ENCODE results near the gene JAG2. TPM values are rescaled to one million over a fixed set of nuclear protein-coding genes. Genes with fewer than 3 reads are reported as not detected.

The JAG2 gene
- polyA plus RNA-seq, 2 donors: 18.7 to 32.4 TPM

- Histone ChIP-seq H3K9me3 (ENCODE audit: control insufficient read depth in 2 of 2, insufficient read depth in 1 of 2, low read depth in 1 of 2, low read length in 1 of 2) (no peaks in the 10 kb centered on the region), H3K36me3 (ENCODE audit: control insufficient read depth in 2 of 2, insufficient read depth in 2 of 2, low read length in 1 of 2) (no peaks in the 10 kb centered on the region), H3K4me3 (ENCODE audit: low read depth in 1 of 2, low read length in 2 of 2) (no peak overlapping the region), H3K4me1 (ENCODE audit: control insufficient read depth in 2 of 2, insufficient read depth in 2 of 2, low read length in 1 of 2) (peaks cover 3 to 22% of the 10 kb centered on the region in 2 donors), H3K27me3 (ENCODE audit: control insufficient read depth in 1 of 2, insufficient read depth in 2 of 2, low read length in 2 of 2) (no peaks in the 10 kb centered on the region), H3K27ac (ENCODE audit: low read depth in 2 of 2, low read length in 1 of 2) (no peak overlapping the region)
- WGBS, 2 donors: 69% methylated on average over 8 to 10 of the region's 10 CpGs
Observed at GRCh38 chr14:105161964-105162668, 6.5 kb downstream of the JAG2 start.

- H3K9me3 ChIP-seq (ENCODE audit: control insufficient read depth in 2 of 2, insufficient read depth in 1 of 2, low read depth in 1 of 2, low read length in 1 of 2): no peaks in the 10 kb centered on the region
- no peak overlapping the region for H3K27ac ChIP-seq (ENCODE audit: low read depth in 2 of 2, low read length in 1 of 2)
- no peak overlapping the region for H3K4me3 ChIP-seq (ENCODE audit: low read depth in 1 of 2, low read length in 2 of 2)
- no peaks in the 10 kb centered on the region for H3K27me3 ChIP-seq (ENCODE audit: control insufficient read depth in 1 of 2, insufficient read depth in 2 of 2, low read length in 2 of 2)
- 43 to 52% methylated on average over 15 of the region's 15 CpGs for WGBS, 2 donors
- no peaks in the 10 kb centered on the region for H3K36me3 ChIP-seq (ENCODE audit: control insufficient read depth in 2 of 2, insufficient read depth in 2 of 2, low read length in 1 of 2)
- H3K4me1 ChIP-seq (ENCODE audit: control insufficient read depth in 2 of 2, insufficient read depth in 2 of 2, low read length in 1 of 2): peaks cover 0 to 15% of the 10 kb centered on the region in 2 donors
Observed at GRCh38 chr14:105161309-105161708, 7.3 kb downstream of the JAG2 start.

GRCh38 chr14:105160776-105161175 is 7.8 kb downstream of the JAG2 start:
- H3K27me3 ChIP-seq (ENCODE audit: control insufficient read depth in 1 of 2, insufficient read depth in 2 of 2, low read length in 2 of 2): no peaks in the 10 kb centered on the region

GRCh38 chr14:105159344-105159743 is 9.2 kb downstream of the JAG2 start:
- no peak overlapping the region for H3K4me3 ChIP-seq (ENCODE audit: low read depth in 1 of 2, low read length in 2 of 2)
- no peaks in the 10 kb centered on the region for H3K9me3 ChIP-seq (ENCODE audit: control insufficient read depth in 2 of 2, insufficient read depth in 1 of 2, low read depth in 1 of 2, low read length in 1 of 2)
- H3K36me3 ChIP-seq (ENCODE audit: control insufficient read depth in 2 of 2, insufficient read depth in 2 of 2, low read length in 1 of 2): no peaks in the 10 kb centered on the region
- H3K4me1 ChIP-seq (ENCODE audit: control insufficient read depth in 2 of 2, insufficient read depth in 2 of 2, low read length in 1 of 2): peaks cover 0 to 5% of the 10 kb centered on the region in 2 donors
- WGBS, 2 donors: 78% methylated on average over 13 to 14 of the region's 14 CpGs
- no peaks in the 10 kb centered on the region for H3K27me3 ChIP-seq (ENCODE audit: control insufficient read depth in 1 of 2, insufficient read depth in 2 of 2, low read length in 2 of 2)
- no peak overlapping the region for H3K27ac ChIP-seq (ENCODE audit: low read depth in 2 of 2, low read length in 1 of 2)

More at GRCh38 chr14:105160776-105161175, 7.8 kb downstream of the JAG2 start:
- H3K27ac ChIP-seq (ENCODE audit: low read depth in 2 of 2, low read length in 1 of 2): no peak overlapping the region
- peaks cover 0 to 13% of the 10 kb centered on the region in 2 donors for H3K4me1 ChIP-seq (ENCODE audit: control insufficient read depth in 2 of 2, insufficient read depth in 2 of 2, low read length in 1 of 2)
- 74 to 75% methylated on average over 12 of the region's 12 CpGs for WGBS, 2 donors
- no peak overlapping the region for H3K4me3 ChIP-seq (ENCODE audit: low read depth in 1 of 2, low read length in 2 of 2)
- H3K9me3 ChIP-seq (ENCODE audit: control insufficient read depth in 2 of 2, insufficient read depth in 1 of 2, low read depth in 1 of 2, low read length in 1 of 2): no peaks in the 10 kb centered on the region
- no peaks in the 10 kb centered on the region for H3K36me3 ChIP-seq (ENCODE audit: control insufficient read depth in 2 of 2, insufficient read depth in 2 of 2, low read length in 1 of 2)

GRCh38 chr14:105158794-105159193 is 9.8 kb downstream of the JAG2 start:
- Histone ChIP-seq H3K27me3 (ENCODE audit: control insufficient read depth in 1 of 2, insufficient read depth in 2 of 2, low read length in 2 of 2) (no peaks in the 10 kb centered on the region), H3K27ac (ENCODE audit: low read depth in 2 of 2, low read length in 1 of 2) (no peak overlapping the region), H3K4me3 (ENCODE audit: low read depth in 1 of 2, low read length in 2 of 2) (no peak overlapping the region), H3K9me3 (ENCODE audit: control insufficient read depth in 2 of 2, insufficient read depth in 1 of 2, low read depth in 1 of 2, low read length in 1 of 2) (no peaks in the 10 kb centered on the region), H3K36me3 (ENCODE audit: control insufficient read depth in 2 of 2, insufficient read depth in 2 of 2, low read length in 1 of 2) (no peaks in the 10 kb centered on the region), H3K4me1 (ENCODE audit: control insufficient read depth in 2 of 2, insufficient read depth in 2 of 2, low read length in 1 of 2) (peaks cover 0 to 5% of the 10 kb centered on the region in 2 donors)
- WGBS, 2 donors: 67 to 69% methylated on average over 12 of the region's 12 CpGs

- WGBS, 2 donors: 87 to 90% methylated on average over 15 of the region's 15 CpGs
Observed at GRCh38 chr14:105157872-105158271, 10.7 kb downstream of the JAG2 start.

GRCh38 chr14:105156414-105157375 is 11.9 kb downstream of the JAG2 start:
- 78 to 80% methylated on average over 31 of the region's 31 CpGs for WGBS, 2 donors
- Histone ChIP-seq H3K9me3 (ENCODE audit: control insufficient read depth in 2 of 2, insufficient read depth in 1 of 2, low read depth in 1 of 2, low read length in 1 of 2) (no peaks in the 10 kb centered on the region), H3K36me3 (ENCODE audit: control insufficient read depth in 2 of 2, insufficient read depth in 2 of 2, low read length in 1 of 2) (no peaks in the 10 kb centered on the region), H3K27me3 (ENCODE audit: control insufficient read depth in 1 of 2, insufficient read depth in 2 of 2, low read length in 2 of 2) (no peaks in the 10 kb centered on the region), H3K4me1 (ENCODE audit: control insufficient read depth in 2 of 2, insufficient read depth in 2 of 2, low read length in 1 of 2) (peaks cover 0 to 3% of the 10 kb centered on the region in 2 donors), H3K4me3 (ENCODE audit: low read depth in 1 of 2, low read length in 2 of 2) (no peak overlapping the region), H3K27ac (ENCODE audit: low read depth in 2 of 2, low read length in 1 of 2) (no peak overlapping the region)

More at GRCh38 chr14:105157872-105158271, 10.7 kb downstream of the JAG2 start:
- no peak overlapping the region for H3K27ac ChIP-seq (ENCODE audit: low read depth in 2 of 2, low read length in 1 of 2)
- no peaks in the 10 kb centered on the region for H3K9me3 ChIP-seq (ENCODE audit: control insufficient read depth in 2 of 2, insufficient read depth in 1 of 2, low read depth in 1 of 2, low read length in 1 of 2)
- H3K4me3 ChIP-seq (ENCODE audit: low read depth in 1 of 2, low read length in 2 of 2): no peak overlapping the region
- no peaks in the 10 kb centered on the region for H3K36me3 ChIP-seq (ENCODE audit: control insufficient read depth in 2 of 2, insufficient read depth in 2 of 2, low read length in 1 of 2)
- no peaks in the 10 kb centered on the region for H3K27me3 ChIP-seq (ENCODE audit: control insufficient read depth in 1 of 2, insufficient read depth in 2 of 2, low read length in 2 of 2)
- peaks cover 0 to 4% of the 10 kb centered on the region in 2 donors for H3K4me1 ChIP-seq (ENCODE audit: control insufficient read depth in 2 of 2, insufficient read depth in 2 of 2, low read length in 1 of 2)

GRCh38 chr14:105155681-105156413 is 12.7 kb downstream of the JAG2 start:
- Histone ChIP-seq H3K4me1 (ENCODE audit: control insufficient read depth in 2 of 2, insufficient read depth in 2 of 2, low read length in 1 of 2) (peaks cover 0 to 3% of the 10 kb centered on the region in 2 donors), H3K36me3 (ENCODE audit: control insufficient read depth in 2 of 2, insufficient read depth in 2 of 2, low read length in 1 of 2) (no peaks in the 10 kb centered on the region), H3K27ac (ENCODE audit: low read depth in 2 of 2, low read length in 1 of 2) (no peak overlapping the region), H3K9me3 (ENCODE audit: control insufficient read depth in 2 of 2, insufficient read depth in 1 of 2, low read depth in 1 of 2, low read length in 1 of 2) (no peaks in the 10 kb centered on the region), H3K4me3 (ENCODE audit: low read depth in 1 of 2, low read length in 2 of 2) (no peak overlapping the region), H3K27me3 (ENCODE audit: control insufficient read depth in 1 of 2, insufficient read depth in 2 of 2, low read length in 2 of 2) (no peaks in the 10 kb centered on the region)
- WGBS, 2 donors: 84 to 85% methylated on average over 47 to 48 of the region's 48 CpGs

GRCh38 chr14:105155071-105155651 is 13.4 kb downstream of the JAG2 start:
- WGBS, 2 donors: 77 to 81% methylated on average over 24 of the region's 24 CpGs
- no peak overlapping the region for H3K27ac ChIP-seq (ENCODE audit: low read depth in 2 of 2, low read length in 1 of 2)
- H3K9me3 ChIP-seq (ENCODE audit: control insufficient read depth in 2 of 2, insufficient read depth in 1 of 2, low read depth in 1 of 2, low read length in 1 of 2): no peaks in the 10 kb centered on the region
- peaks cover 0 to 3% of the 10 kb centered on the region in 2 donors for H3K4me1 ChIP-seq (ENCODE audit: control insufficient read depth in 2 of 2, insufficient read depth in 2 of 2, low read length in 1 of 2)
- no peak overlapping the region for H3K4me3 ChIP-seq (ENCODE audit: low read depth in 1 of 2, low read length in 2 of 2)
- H3K36me3 ChIP-seq (ENCODE audit: control insufficient read depth in 2 of 2, insufficient read depth in 2 of 2, low read length in 1 of 2): peaks cover 0 to 2% of the 10 kb centered on the region in 2 donors
- no peaks in the 10 kb centered on the region for H3K27me3 ChIP-seq (ENCODE audit: control insufficient read depth in 1 of 2, insufficient read depth in 2 of 2, low read length in 2 of 2)
